Common myeloid progenitor, CD34-positive (primary cell): ENCODE results near the gene PDE2A.

Experiments
- CTCF ChIA-PET: fragments of 350-600 bp; sonication (Branson Sonifier 250); formaldehyde crosslinking; loops from one replicate; lab custom pipeline; 2021; ENCODE audit warnings: antibody characterized with exemption; lab: Charles Lee
- POLR2A ChIA-PET: fragments of 350-600 bp; sonication (Branson Sonifier 250); formaldehyde crosslinking; loops from one replicate; lab custom pipeline; 2021; ENCODE audit warnings: antibody characterized with exemption; lab: Charles Lee
- DNase-seq, 3 donors: peaks; one replicate each; pipeline versions ENCODE4 v3.0.0 to v3.0.0-alpha.2; 2013
- H3K27ac ChIP-seq, 2 experiments: 1 replicate in 1 of 2; 2 replicates in 1 of 2; pipeline ENCODE4 v1.7.0; 2013; ENCODE audit warnings: inconsistent platforms in 2 of 2, low read length in 2 of 2, mild to moderate bottlenecking in 2 of 2, low read depth in 1 of 2, moderate library complexity in 1 of 2; ENCODE audit not compliant: severe bottlenecking in 2 of 2, insufficient read depth in 1 of 2, poor library complexity in 1 of 2
- H3K27me3 ChIP-seq, 5 experiments: replicated peaks in 2 of 5; 1 replicate in 3 of 5; 2 replicates in 2 of 5; pipeline versions ENCODE4 v1.6.1 to v1.7.0; 2013; ENCODE audit warnings: low read length in 4 of 5, mild to moderate bottlenecking in 2 of 5, moderate library complexity in 2 of 5, inconsistent platforms in 1 of 5; ENCODE audit not compliant: insufficient read depth in 5 of 5, control insufficient read depth in 4 of 5
- H3K36me3 ChIP-seq, 4 experiments: 1 replicate in 2 of 4; 2 replicates in 2 of 4; pipeline versions ENCODE4 v1.6.1 to v1.7.0; 2013; ENCODE audit warnings: low read length in 3 of 4, control low read depth in 1 of 4, mild to moderate bottlenecking in 1 of 4; ENCODE audit not compliant: control insufficient read depth in 4 of 4, insufficient read depth in 4 of 4
- H3K4me1 ChIP-seq, 4 experiments: 1 replicate in 3 of 4; 2 replicates in 1 of 4; pipeline versions ENCODE4 v1.6.1 to v1.7.1; 2013; ENCODE audit warnings: low read length in 3 of 4, mild to moderate bottlenecking in 3 of 4, control low read depth in 1 of 4, inconsistent platforms in 1 of 4, moderate library complexity in 1 of 4; ENCODE audit not compliant: control insufficient read depth in 4 of 4, insufficient read depth in 4 of 4; ENCODE audit errors: control extremely low read depth in 1 of 4
- H3K4me3 ChIP-seq, 7 experiments: 1 replicate in 4 of 7; 2 replicates in 3 of 7; pipeline versions ENCODE4 v1.5.1 to v1.7.0; 2013; ENCODE audit warnings: mild to moderate bottlenecking in 7 of 7, low read length in 6 of 7, moderate library complexity in 6 of 7, inconsistent platforms in 2 of 7, low read depth in 2 of 7, control low read depth in 1 of 7; ENCODE audit not compliant: insufficient read depth in 4 of 7, control insufficient read depth in 1 of 7; ENCODE audit errors: extremely low read depth in 1 of 7
- H3K9me3 ChIP-seq, 5 experiments: 1 replicate in 4 of 5; 2 replicates in 1 of 5; pipeline versions ENCODE4 v1.6.1 to v1.7.1; 2013; ENCODE audit warnings: low read length in 4 of 5, mild to moderate bottlenecking in 2 of 5, inconsistent platforms in 1 of 5, low read depth in 1 of 5, moderate library complexity in 1 of 5; ENCODE audit not compliant: control insufficient read depth in 4 of 5, insufficient read depth in 2 of 5; ENCODE audit errors: control extremely low read depth in 1 of 5
- WGBS: methylation state at CpG from one replicate; pipeline ENCODE4 v1.1.5; 2013; ENCODE audit not compliant: insufficient coverage; 5-methylcytosine and 5-hydroxymethylcytosine counted together

PDE2A gene

DNA sequence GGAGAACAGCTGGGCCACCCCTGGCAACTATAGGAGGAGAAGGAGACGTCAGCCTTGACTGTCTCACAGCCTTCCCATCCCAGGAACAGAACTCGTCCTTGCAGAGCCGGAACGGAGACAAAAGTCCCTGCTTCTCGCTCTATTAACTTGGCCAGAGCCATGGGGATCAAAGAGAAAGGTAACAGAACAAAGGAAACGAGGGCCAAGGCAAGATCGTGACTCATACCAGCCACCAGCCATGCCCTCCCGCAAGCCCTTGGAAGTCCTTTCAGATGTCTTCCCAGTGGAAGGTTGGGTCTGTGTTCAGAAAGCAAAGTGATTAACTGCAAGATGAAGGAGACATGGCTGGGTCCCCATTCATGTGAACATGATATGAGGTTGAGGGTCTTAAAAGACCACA, 64.7 kb downstream of the PDE2A start:
- WGBS, result 93% methylated on average over 8 of the region's 8 CpGs
- peaks cover 0 to 18% (median 5%) of the 10 kb centered on the region in 5 experiments for H3K27me3 ChIP-seq
- CTCF ChIA-PET, result interaction anchor here (1.3 to 2.1 kb wide), 8 partner anchors 11 to 194 kb away, joined by 3 to 9 read pairs (median 6); no protein-coding TSS in a partner anchor

DNA sequence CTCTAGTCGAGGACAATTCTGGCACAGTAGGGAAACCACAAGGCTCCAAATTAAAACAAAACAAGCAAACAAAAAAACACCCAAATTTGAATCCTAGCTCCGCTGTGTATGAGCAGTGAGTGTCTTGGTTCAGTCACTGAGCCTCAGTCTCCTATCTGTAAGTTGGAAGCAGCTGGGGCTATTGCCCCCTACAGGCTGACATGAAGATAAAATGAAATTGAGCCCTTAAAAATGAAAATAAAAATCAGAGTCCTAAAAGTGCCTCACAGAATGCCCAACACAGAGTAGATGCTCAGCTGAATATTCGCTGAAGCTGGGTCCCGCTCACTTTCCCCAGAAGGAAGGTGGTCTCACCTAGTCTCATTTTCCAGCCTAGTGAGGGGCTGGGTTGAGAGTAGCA, 65.2 kb downstream of the PDE2A start:
- ChIA-PET CTCF (interaction anchor here (1.2 to 2.1 kb wide), 10 partner anchors 11 to 194 kb away, joined by 3 to 9 read pairs (median 6); no protein-coding TSS in a partner anchor), POLR2A (no interaction called here)
- H3K36me3 ChIP-seq, result no peaks in the 10 kb centered on the region
- H3K27me3 ChIP-seq, result peaks cover 0 to 18% (median 5%) of the 10 kb centered on the region in 5 experiments
- 89% methylated on average over 4 of the region's 4 CpGs for WGBS
- peak in 2 of 3 donors; percentile 57 for DNase-seq
- H3K9me3 ChIP-seq, result no peaks in the 10 kb centered on the region
- no peak overlapping the region for H3K27ac ChIP-seq
- peaks cover 0 to 30% (median 20%) of the 10 kb centered on the region in 4 experiments for H3K4me1 ChIP-seq
- H3K4me3 ChIP-seq, result no peak overlapping the region

More for the DNA sequence above, 64.7 kb downstream of the PDE2A start:
- Histone ChIP-seq H3K36me3 (no peaks in the 10 kb centered on the region), H3K4me1 (peaks cover 0 to 34% (median 24%) of the 10 kb centered on the region in 4 experiments), H3K27ac (no peak overlapping the region), H3K9me3 (no peaks in the 10 kb centered on the region), H3K4me3 (no peak overlapping the region)
- POLR2A ChIA-PET, result no interaction called here
- DNase-seq, result no peak

DNA sequence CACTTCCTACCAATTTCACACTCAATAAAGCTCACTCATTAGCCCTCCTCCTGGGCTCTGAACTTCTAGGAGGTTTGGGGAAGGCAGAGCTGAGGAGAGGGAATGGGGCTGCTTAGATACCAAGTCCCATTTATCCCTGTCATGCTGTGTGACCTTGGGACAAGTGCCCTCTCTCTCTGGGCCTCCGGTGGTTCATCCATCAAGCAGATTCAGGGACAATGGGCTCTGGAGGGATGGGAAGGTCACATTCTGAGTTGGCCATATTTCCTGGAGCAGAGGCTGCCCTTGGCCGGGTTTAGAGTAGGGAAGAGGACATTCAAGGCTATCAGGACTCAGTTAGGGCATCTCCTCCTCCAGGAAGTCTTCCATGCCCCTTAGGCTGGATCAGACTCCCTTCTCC, 66.7 kb downstream of the PDE2A start:
- peaks cover 0 to 15% (median 9%) of the 10 kb centered on the region in 4 experiments for H3K4me1 ChIP-seq
- H3K27me3 ChIP-seq, result peaks cover 0 to 18% (median 3%) of the 10 kb centered on the region in 5 experiments
- no peak overlapping the region for H3K27ac ChIP-seq
- no peak for DNase-seq
- no peaks in the 10 kb centered on the region for H3K9me3 ChIP-seq
- 70% methylated on average over 2 of the region's 2 CpGs for WGBS
- no peak overlapping the region for H3K4me3 ChIP-seq
- no peaks in the 10 kb centered on the region for H3K36me3 ChIP-seq
- CTCF ChIA-PET, result interaction anchor here (1.2 to 2.4 kb wide), 6 partner anchors 18 to 36 kb away, joined by 3 to 9 read pairs (median 6); no protein-coding TSS in a partner anchor
- POLR2A ChIA-PET, result no interaction called here

DNA sequence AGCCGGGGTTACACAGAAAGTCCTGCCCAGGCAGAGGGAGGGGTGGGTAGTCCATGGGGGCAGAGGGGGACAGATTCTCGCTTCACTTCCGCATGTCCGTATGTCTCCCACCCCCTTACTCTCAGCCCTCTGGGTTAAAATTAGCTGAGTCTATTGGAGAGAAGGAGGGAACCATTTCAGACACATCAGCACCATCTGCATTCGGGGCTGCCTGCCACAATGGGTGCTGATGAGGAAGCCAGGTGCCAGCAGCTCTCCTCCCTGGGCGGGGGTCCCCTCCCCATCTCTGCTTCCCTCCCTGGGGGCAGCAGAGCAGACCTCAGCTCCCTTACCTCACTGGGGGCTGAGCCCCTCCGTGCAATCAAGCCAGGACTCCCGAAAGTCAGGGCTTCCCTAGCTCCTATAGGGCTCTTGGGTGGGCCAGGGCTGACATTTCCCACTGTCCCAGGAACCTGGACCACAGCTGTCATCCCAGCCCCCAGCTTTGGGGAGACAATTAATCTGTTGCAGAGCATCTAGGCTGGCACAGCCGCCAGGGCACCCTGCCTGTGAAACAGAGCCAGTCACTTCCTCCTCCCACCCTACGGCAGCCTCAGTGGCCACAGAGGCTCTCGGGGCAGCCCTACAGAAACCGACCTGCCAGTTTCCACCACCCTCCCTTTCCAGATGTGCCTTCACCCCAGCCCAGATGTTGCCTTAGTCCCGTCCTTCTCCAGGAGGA, 67.3 kb downstream of the PDE2A start:
- Histone ChIP-seq H3K27me3 (peaks cover 0 to 18% (median 3%) of the 10 kb centered on the region in 5 experiments), H3K27ac (no peak overlapping the region), H3K9me3 (no peaks in the 10 kb centered on the region), H3K36me3 (no peaks in the 10 kb centered on the region), H3K4me1 (peaks cover 0 to 9% (median 4%) of the 10 kb centered on the region in 4 experiments), H3K4me3 (no peak overlapping the region)
- CTCF ChIA-PET, result interaction anchor here (1.3 to 2.4 kb wide), 5 partner anchors 16 to 23 kb away, joined by 3 to 9 read pairs (median 5); no protein-coding TSS in a partner anchor
- POLR2A ChIA-PET, result no interaction called here
- DNase-seq, result peak in 2 of 3 donors; percentile 29 to 34
- 55% methylated on average over 12 of the region's 13 CpGs for WGBS

DNA sequence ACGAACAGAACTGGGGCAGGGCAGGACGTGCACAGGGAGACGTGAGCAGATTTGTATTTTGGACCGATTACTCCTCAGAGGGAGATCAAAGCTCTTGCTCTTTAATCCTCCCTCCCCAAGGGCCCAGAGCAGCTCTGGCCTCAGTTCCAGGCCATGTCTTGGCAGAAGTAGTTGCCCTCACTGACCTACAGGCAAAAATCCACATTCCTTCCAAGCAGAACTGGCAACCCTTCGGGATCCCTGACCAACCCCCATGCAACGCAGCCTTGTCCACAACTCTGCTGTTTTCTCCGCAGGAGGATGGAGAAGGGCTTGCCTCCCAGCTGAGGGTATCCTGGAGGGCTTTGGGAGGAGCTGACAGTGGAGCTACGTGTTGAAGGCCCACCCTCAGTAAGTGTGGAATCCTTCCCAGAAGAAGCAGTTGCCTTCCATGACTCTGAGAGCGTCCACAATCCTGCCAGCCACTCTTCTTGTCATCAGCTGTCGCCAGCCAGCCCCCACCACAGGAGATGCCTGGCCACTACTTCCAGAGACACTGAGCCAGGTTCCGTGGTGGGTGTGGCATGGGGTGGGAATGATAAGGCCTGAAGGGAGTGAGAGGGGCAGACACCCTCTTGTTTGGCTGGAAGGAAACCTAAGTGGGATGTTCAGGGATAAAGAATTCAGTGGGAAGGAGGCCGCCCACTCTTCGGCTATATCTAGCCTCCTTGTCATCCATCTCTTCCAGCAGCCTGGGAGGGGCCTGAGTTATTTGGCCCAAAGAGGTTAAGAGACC, 68.1 kb downstream of the PDE2A start:
- H3K4me1 ChIP-seq, result peaks cover 0 to 3% (median 0%) of the 10 kb centered on the region in 4 experiments
- ChIA-PET POLR2A (no interaction called here), CTCF (interaction anchor here (1.1 to 2.4 kb wide), 6 partner anchors 15 to 22 kb away, joined by 3 to 9 read pairs (median 4); no protein-coding TSS in a partner anchor)
- H3K27ac ChIP-seq, result no peak overlapping the region
- peaks cover 0 to 16% (median 2%) of the 10 kb centered on the region in 5 experiments for H3K27me3 ChIP-seq
- no peak overlapping the region for H3K4me3 ChIP-seq
- no peaks in the 10 kb centered on the region for H3K36me3 ChIP-seq
- 92% methylated on average over 9 of the region's 13 CpGs for WGBS
- no peaks in the 10 kb centered on the region for H3K9me3 ChIP-seq
- no peak for DNase-seq

DNA sequence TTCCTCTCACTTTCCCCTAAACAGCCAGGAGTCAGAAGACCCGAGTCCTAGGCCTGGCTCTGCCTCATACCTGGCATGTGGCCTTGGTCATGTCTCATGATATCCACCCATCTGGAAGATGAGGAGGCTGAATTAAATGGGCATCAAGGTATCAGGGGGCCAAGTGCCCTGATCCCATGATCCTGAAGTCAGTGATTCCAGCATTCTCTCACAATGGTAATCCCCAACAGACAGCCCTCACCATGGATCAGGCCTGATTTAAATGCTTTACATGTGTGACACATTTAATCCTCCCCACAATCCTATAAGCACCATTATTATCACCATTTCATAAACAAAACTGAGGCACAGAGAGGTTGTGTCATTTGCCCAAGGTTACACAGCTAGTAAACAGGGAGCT, 70.0 kb downstream of the PDE2A start:
- Histone ChIP-seq H3K4me3 (no peak overlapping the region), H3K27ac (no peak overlapping the region), H3K4me1 (peaks cover 0 to 3% (median 0%) of the 10 kb centered on the region in 4 experiments), H3K27me3 (peaks cover 0 to 10% (median 0%) of the 10 kb centered on the region in 5 experiments), H3K9me3 (no peaks in the 10 kb centered on the region), H3K36me3 (no peaks in the 10 kb centered on the region)
- no CpG with 5 or more reads among the region's 1 CpG for WGBS
- no peak for DNase-seq
- ChIA-PET CTCF (interaction anchor here (2.7 kb wide), 1 partner anchor 15 kb away, joined by 19 read pairs; no protein-coding TSS in a partner anchor), POLR2A (no interaction called here)
